ENCODE data around the gene C1QTNF2.

C1QTNF2 gene

DNA sequence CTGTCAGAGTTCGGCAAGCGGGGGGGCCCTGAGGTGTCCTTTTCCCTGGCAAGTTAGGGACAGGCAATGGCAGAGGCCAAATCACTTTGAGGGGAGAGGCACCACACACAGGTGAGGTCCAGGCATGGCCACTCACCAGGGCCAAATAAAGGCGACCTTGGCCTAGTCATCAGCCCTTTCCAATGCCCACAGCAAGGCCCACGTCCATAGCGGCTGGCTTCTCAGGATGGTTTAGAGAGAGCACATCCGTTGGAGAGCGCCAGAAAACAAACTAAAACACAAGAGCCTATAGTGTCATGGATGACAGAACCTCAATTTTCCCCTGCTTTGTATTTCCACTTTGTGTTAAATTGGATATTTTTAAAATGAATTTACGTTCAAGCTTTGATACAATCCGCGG, 65.1 kb downstream of the C1QTNF2 start:
- DNase-seq (ENCODE audit: low spot score): no peak

GRCh38 chr5:160303690-160304089, 66.7 kb downstream of the C1QTNF2 start:
- DNase-seq (ENCODE audit: low spot score): no peak

DNA sequence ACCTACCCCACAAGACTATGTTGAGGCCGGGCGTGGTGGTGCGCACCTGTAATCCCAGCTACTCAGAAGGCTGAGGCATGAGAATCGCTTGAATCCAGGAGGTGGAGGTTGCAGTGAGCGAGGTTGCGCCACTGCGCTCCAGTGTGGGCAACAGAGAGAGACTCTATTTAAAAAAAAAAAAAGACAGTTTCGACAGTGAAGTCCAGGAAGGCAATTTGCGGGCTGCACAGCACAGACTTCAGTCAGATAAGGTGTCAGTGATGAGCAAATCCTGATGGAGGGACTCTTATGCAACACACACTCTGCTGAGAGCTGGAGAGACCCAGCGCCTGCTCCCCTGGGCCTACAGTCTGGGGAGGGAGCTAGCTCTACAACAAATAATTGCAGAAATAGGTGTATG, 72.2 kb downstream of the C1QTNF2 start:
- no peak for DNase-seq (ENCODE audit: low spot score)

- no peak for DNase-seq (ENCODE audit: low spot score)
These were observed 72.7 kb downstream of the C1QTNF2 start for GRCh38 chr5:160297776-160298175.

Measured in AG20443 (cell line).